ENCODE data around the gene OR10A2.
"Not testable (repeated sequence)": the region's sequence is repeated elsewhere in the genome, so short reads cannot be mapped to it uniquely, and the experiment has no call there.

Gene OR10A2

DNA sequence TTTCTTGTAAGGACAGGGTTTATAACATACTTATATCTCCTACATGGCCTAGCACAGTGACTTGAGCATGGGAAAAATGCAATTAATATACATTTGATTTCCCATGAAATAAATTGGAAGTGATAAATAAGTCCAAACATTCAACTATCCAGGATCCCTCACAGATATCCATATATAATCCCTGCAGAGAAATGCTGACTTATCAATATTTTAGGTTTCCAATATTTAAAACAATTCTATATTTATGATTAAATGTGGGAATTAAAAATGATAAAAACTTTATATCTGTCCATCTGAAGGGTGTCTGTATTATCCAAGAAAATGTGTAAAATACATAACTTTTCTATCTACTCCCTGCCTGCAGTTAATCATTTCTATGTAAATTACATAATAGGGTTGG, 19.9 kb downstream of the OR10A2 start:
- no peak for DNase-seq (ENCODE audit: low read depth)

DNA sequence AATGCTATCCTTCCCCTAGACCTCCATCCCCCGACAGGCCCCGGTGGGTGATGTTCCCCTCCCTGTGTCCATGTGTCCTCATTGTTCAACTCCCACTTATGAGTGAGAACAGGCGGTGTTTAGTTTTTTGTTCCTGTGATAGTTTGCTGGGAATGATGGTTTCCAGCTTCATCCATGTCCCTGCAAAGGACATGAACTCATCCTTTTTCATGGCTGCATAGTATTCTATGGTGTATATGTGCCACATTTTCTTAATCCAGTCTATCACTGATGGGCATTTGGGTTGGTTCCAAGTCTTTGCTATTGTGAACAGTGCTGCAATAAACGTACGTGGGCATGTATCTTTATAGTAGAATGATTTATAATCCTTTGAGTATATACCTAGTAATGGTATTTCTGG, 24.9 kb downstream of the OR10A2 start:
- not testable (repeated sequence) for H3K4me3 ChIP-seq (ENCODE audit: low read depth, low read length); DNase-seq (ENCODE audit: low read depth)

More for the DNA sequence above, 19.9 kb downstream of the OR10A2 start:
- TF ChIP-seq, protein P1, sequence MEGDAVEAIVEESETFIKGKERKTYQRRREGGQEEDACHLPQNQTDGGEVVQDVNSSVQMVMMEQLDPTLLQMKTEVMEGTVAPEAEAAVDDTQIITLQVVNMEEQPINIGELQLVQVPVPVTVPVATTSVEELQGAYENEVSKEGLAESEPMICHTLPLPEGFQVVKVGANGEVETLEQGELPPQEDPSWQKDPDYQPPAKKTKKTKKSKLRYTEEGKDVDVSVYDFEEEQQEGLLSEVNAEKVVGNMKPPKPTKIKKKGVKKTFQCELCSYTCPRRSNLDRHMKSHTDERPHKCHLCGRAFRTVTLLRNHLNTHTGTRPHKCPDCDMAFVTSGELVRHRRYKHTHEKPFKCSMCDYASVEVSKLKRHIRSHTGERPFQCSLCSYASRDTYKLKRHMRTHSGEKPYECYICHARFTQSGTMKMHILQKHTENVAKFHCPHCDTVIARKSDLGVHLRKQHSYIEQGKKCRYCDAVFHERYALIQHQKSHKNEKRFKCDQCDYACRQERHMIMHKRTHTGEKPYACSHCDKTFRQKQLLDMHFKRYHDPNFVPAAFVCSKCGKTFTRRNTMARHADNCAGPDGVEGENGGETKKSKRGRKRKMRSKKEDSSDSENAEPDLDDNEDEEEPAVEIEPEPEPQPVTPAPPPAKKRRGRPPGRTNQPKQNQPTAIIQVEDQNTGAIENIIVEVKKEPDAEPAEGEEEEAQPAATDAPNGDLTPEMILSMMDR (IDR thresholded peaks at IDR 0.05; ENCODE audit: insufficient read depth, low read depth, low read length, missing control alignments) = no peak
- H3K4me3 ChIP-seq (ENCODE audit: low read depth, low read length) = no peak overlapping the region

DNA sequence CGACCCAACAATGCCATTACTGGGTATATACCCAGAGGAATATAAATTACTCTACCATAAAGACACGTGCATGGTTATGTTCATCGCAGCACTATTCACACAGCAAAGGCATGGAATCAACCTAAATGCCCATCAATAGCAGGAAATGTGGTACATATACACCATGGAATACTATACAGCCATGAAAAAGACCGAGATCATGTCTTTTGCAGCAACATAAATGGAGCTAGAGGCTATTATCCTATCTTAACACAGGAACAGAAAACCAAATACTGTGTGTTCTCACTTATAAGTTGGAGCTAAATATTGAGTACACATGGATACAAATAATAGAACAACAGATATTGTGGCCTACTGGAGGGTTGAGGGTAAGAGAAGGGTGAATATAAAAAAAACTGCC, 26.0 kb downstream of the OR10A2 start:
- H3K4me3 ChIP-seq (ENCODE audit: low read depth, low read length) = no peak overlapping the region
- TF ChIP-seq, protein P1 (IDR thresholded peaks at IDR 0.05; ENCODE audit: insufficient read depth, low read depth, low read length, missing control alignments) = no peak
- no peak for DNase-seq (ENCODE audit: low read depth)

DNA sequence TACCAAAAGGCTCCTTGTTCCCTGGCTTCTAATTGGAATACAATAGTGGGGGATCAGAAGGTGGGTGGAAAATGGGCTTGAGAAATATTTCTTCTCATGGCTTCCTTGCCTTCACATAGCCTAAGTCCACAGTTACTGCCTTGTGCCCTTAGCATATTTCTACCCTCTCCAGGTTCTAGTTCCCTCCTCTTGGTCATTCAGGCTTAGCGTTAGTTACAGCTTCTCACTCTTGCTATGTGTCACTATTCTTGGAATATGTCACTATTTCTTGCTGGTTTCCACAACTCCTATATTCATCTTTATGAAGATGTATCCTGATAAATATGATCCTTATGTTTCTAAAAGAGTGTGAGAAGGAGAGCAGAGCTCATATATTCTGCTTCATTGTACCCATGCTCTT, 27.0 kb downstream of the OR10A2 start:
- no peak overlapping the region for H3K4me3 ChIP-seq (ENCODE audit: low read depth, low read length)
- DNase-seq (ENCODE audit: low read depth) = peak; percentile 8
- TF ChIP-seq, protein P1 (IDR thresholded peaks at IDR 0.05; ENCODE audit: insufficient read depth, low read depth, low read length, missing control alignments) = no peak

DNA sequence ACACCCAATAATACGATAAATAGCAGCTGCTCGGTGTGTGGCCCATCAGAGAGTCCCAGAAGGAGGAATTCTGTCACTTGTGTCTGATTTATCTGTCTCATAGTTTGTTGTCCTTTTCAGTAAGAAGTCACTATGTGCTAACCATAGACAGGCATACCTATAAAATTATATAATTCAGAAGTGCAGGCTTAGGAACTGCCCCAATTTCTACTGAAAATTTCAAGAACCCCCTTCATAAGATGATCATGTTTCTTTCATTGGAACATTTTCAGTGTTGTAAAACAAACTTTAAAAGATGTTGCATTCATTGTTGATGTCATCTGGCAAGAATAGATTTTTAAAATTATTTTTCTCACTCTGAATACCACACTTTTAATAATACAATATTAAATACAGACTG, 29.5 kb downstream of the OR10A2 start, which contains the start of gene OR2D2:
Gene OR2D2, minus strand, starts transcription at position 101 of the 400 bp plus-strand sequence. Its CDS starts 0 bp downstream, at position 101.
- no peak within 1 kb of the TSS for H3K4me3 ChIP-seq (ENCODE audit: low read depth, low read length)
- TF ChIP-seq, protein P1 (IDR thresholded peaks at IDR 0.05; ENCODE audit: insufficient read depth, low read depth, low read length, missing control alignments) = no peak
- DNase-seq (ENCODE audit: low read depth) = no peak

DNA sequence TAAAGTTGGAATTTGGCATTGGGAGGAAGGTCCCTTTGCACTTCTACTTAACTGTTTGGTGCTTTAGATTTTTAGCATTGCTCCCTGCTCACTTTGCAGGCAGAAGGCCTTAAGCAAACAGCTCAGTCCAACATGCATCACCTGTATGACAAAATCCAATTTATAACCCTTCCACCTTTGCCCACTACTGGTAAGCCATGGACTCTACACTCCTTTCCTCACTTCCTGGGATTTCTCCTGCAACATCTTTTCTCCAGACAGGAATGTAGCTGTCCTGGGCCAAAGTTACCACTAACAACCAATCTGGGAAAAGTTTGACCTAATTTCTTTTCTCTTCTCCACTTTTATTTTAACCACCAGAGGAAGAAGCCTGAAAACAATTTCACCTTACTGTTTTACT, 31.2 kb downstream of the OR10A2 start:
- no peak for DNase-seq (ENCODE audit: low read depth)
- H3K4me3 ChIP-seq (ENCODE audit: low read depth, low read length) = no peak overlapping the region
- TF ChIP-seq, protein P1 (IDR thresholded peaks at IDR 0.05; ENCODE audit: insufficient read depth, low read depth, low read length, missing control alignments) = no peak

DNA sequence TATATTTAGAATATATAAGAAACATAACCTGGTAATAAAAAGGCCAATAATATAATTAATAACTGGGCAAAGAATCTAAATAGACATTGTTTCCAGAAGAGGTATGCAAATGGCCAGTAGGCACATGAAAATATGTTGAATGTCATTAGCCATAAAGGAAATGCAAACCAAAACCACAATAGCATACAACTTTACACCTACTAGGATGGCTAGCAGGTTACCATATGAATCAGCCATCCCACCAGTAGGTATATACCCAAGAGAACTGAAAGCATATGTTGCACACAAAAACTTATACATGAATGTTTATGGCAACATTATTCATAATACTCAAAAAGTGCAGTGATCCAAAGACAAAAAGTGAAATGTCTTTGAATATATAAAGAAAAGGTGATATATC, 32.2 kb downstream of the OR10A2 start:
- H3K4me3 ChIP-seq (ENCODE audit: low read depth, low read length) = no peak overlapping the region
- DNase-seq (ENCODE audit: low read depth) = peak; percentile 69
- TF ChIP-seq, protein P1 (IDR thresholded peaks at IDR 0.05; ENCODE audit: insufficient read depth, low read depth, low read length, missing control alignments) = no peak
